MM.1S (cell line): Measurements from ENCODE around the gene RIPK4.

Experiments used
- DNase-seq: peaks from one replicate; pipeline ENCODE4 v3.0.0-alpha.2; 2015
- H2AFZ ChIP-seq: fragments of 300-600 bp; sonication (generic); 2 replicates; pipeline ENCODE4 v1.6.0; 2016; ENCODE audit warnings: antibody characterized with exemption, low read length
- H3F3A ChIP-seq: fragments of 300-600 bp; sonication (generic); 2 replicates; pipeline ENCODE4 v1.6.1; 2016; ENCODE audit warnings: mild to moderate bottlenecking, antibody characterized with exemption, low read length, moderate library complexity, mixed read lengths; ENCODE audit not compliant: insufficient read depth
- H3K27ac ChIP-seq: fragments of 300-600 bp; sonication (generic); 2 replicates; pipeline ENCODE4 v1.5.1; 2016; ENCODE audit warnings: mild to moderate bottlenecking, low read length
- H3K27me3 ChIP-seq: fragments of 300-600 bp; sonication (generic); replicated peaks from 2 replicates; pipeline ENCODE4 v1.6.0; 2016; ENCODE audit warnings: low read length; ENCODE audit not compliant: insufficient read depth
- H3K36me3 ChIP-seq: fragments of 300-600 bp; sonication (generic); replicated peaks from 2 replicates; pipeline ENCODE4 v1.6.1; 2016; ENCODE audit warnings: mild to moderate bottlenecking, low read length, mixed read lengths; ENCODE audit not compliant: insufficient read depth
- H3K4me1 ChIP-seq: fragments of 300-600 bp; sonication (generic); 2 replicates; pipeline ENCODE4 v1.6.1; 2016; ENCODE audit warnings: low read length, mixed read lengths
- H3K4me2 ChIP-seq: fragments of 300-600 bp; sonication (generic); 2 replicates; pipeline ENCODE4 v1.6.0; 2016; ENCODE audit warnings: low read depth, low read length
- H3K4me3 ChIP-seq: fragments of 300-600 bp; sonication (generic); 2 replicates; pipeline ENCODE4 v1.5.1; 2016; ENCODE audit warnings: low read length, mixed read lengths
- H3K79me2 ChIP-seq: fragments of 300-600 bp; sonication (generic); 2 replicates; pipeline ENCODE4 v1.6.1; 2016; ENCODE audit warnings: mixed run types, low read length, mixed read lengths
- H3K9ac ChIP-seq: fragments of 300-600 bp; sonication (generic); 2 replicates; pipeline ENCODE4 v1.6.1; 2016; ENCODE audit warnings: low read length, mixed read lengths
- H3K9me2 ChIP-seq: fragments of 300-600 bp; sonication (generic); replicated peaks from 2 replicates; pipeline ENCODE4 v1.6.1; 2016; ENCODE audit warnings: mild to moderate bottlenecking, low read length, mixed read lengths; ENCODE audit not compliant: insufficient read depth
- H3K9me3 ChIP-seq: fragments of 300-600 bp; sonication (generic); replicated peaks from 2 replicates; pipeline ENCODE4 v1.6.1; 2016; ENCODE audit warnings: mild to moderate bottlenecking, low read length, mixed read lengths; ENCODE audit not compliant: insufficient read depth
- H4K20me1 ChIP-seq: fragments of 300-600 bp; sonication (generic); 2 replicates; pipeline ENCODE4 v1.6.1; 2016; ENCODE audit warnings: mild to moderate bottlenecking, low read length, moderate library complexity, mixed read lengths; ENCODE audit not compliant: insufficient read depth
- CTCF ChIP-seq: fragments of 300-600 bp; sonication (generic); IDR thresholded peaks from 2 replicates; pipeline ENCODE4 v1.5.1; 2016; ENCODE audit warnings: antibody characterized with exemption, low read length, mixed read lengths
- EZH2 ChIP-seq: fragments of 300-600 bp; sonication (generic); optimal IDR thresholded peaks from 2 replicates; pipeline ENCODE3; 2017; ENCODE audit warnings: low read depth, mild to moderate bottlenecking, antibody characterized with exemption, low read length, mixed read lengths
- EZH2phosphoT487 ChIP-seq: fragments of 300-600 bp; sonication (generic); IDR thresholded peaks from 2 replicates; pipeline ENCODE4 v1.6.1; 2018; ENCODE audit warnings: antibody characterized with exemption, low read length

Gene RIPK4

GRCh38 chr21:41801321-41802197 is 34.7 kb upstream of the RIPK4 start:
- H3K79me2 ChIP-seq = no peaks in the 10 kb centered on the region
- TF ChIP-seq CTCF = no peak
- TF ChIP-seq EZH2phosphoT487 = no peak
- TF ChIP-seq EZH2 = no peak
- H3K27me3 ChIP-seq = no peaks in the 10 kb centered on the region
- no peak overlapping the region for H2AFZ ChIP-seq
- no peaks in the 10 kb centered on the region for H3K36me3 ChIP-seq
- no peak overlapping the region for H3K4me2 ChIP-seq
- no peak overlapping the region for H3K9ac ChIP-seq
- no peaks in the 10 kb centered on the region for H4K20me1 ChIP-seq
- H3K4me1 ChIP-seq = peaks cover 13% of the 10 kb centered on the region
- no peaks in the 10 kb centered on the region for H3K9me3 ChIP-seq
- 0 out of 2 replicates have a peak, but pooled peaks cover 2% of the 10 kb centered on the region for H3F3A ChIP-seq
- no peak overlapping the region for H3K4me3 ChIP-seq
- no peak overlapping the region for H3K27ac ChIP-seq
- DNase-seq = no peak
- H3K9me2 ChIP-seq = no peaks in the 10 kb centered on the region

GRCh38 chr21:41800425-41801320 is 33.8 kb upstream of the RIPK4 start:
- Histone ChIP-seq H3K4me1 (peaks cover 13% of the 10 kb centered on the region), H2AFZ (no peak overlapping the region), H3F3A (0 out of 2 replicates have a peak, but pooled peaks cover 2% of the 10 kb centered on the region), H3K9me2 (no peaks in the 10 kb centered on the region), H4K20me1 (no peaks in the 10 kb centered on the region), H3K9ac (no peak overlapping the region), H3K4me3 (no peak overlapping the region), H3K79me2 (no peaks in the 10 kb centered on the region), H3K9me3 (no peaks in the 10 kb centered on the region), H3K36me3 (no peaks in the 10 kb centered on the region), H3K27ac (no peak overlapping the region), H3K4me2 (peak overlapping the region; percentile 8; the same call in 1 of the 2 replicates), H3K27me3 (no peaks in the 10 kb centered on the region)
- DNase-seq = no peak
- TF ChIP-seq CTCF (no peak), EZH2phosphoT487 (no peak), EZH2 (no peak)

GRCh38 chr21:41799763-41800162 is 32.9 kb upstream of the RIPK4 start:
- no peaks in the 10 kb centered on the region for H3K9me3 ChIP-seq
- DNase-seq = peak; percentile 49
- no peaks in the 10 kb centered on the region for H3K27me3 ChIP-seq
- H3K9ac ChIP-seq = no peak overlapping the region
- no peaks in the 10 kb centered on the region for H3K79me2 ChIP-seq
- no peaks in the 10 kb centered on the region for H3K36me3 ChIP-seq
- no peak for TF ChIP-seq EZH2phosphoT487
- no peak for TF ChIP-seq CTCF
- no peak for TF ChIP-seq EZH2
- H3K4me1 ChIP-seq = peaks cover 13% of the 10 kb centered on the region
- H3F3A ChIP-seq = 0 out of 2 replicates have a peak, but pooled peaks cover 2% of the 10 kb centered on the region
- no peak overlapping the region for H3K27ac ChIP-seq
- no peaks in the 10 kb centered on the region for H3K9me2 ChIP-seq
- H4K20me1 ChIP-seq = no peaks in the 10 kb centered on the region
- H3K4me3 ChIP-seq = no peak overlapping the region
- H2AFZ ChIP-seq = no peak overlapping the region
- H3K4me2 ChIP-seq = peak overlapping the region; percentile 8; the same call in 1 of the 2 replicates
